GM18870 (cell line): ENCODE measurements around the gene ZNF552.
"Not testable (repeated sequence)": the region's sequence is repeated elsewhere in the genome, so short reads cannot be mapped to it uniquely, and the experiment has no call there.

Experiments used
- ATAC-seq: cut with Tn5 transposase; IDR thresholded peaks from one replicate; pipeline ENCODE4 v1.9.1; 2021; ENCODE audit warnings: moderate library complexity; ENCODE audit not compliant: unreplicated experiment

ZNF552 gene

DNA sequence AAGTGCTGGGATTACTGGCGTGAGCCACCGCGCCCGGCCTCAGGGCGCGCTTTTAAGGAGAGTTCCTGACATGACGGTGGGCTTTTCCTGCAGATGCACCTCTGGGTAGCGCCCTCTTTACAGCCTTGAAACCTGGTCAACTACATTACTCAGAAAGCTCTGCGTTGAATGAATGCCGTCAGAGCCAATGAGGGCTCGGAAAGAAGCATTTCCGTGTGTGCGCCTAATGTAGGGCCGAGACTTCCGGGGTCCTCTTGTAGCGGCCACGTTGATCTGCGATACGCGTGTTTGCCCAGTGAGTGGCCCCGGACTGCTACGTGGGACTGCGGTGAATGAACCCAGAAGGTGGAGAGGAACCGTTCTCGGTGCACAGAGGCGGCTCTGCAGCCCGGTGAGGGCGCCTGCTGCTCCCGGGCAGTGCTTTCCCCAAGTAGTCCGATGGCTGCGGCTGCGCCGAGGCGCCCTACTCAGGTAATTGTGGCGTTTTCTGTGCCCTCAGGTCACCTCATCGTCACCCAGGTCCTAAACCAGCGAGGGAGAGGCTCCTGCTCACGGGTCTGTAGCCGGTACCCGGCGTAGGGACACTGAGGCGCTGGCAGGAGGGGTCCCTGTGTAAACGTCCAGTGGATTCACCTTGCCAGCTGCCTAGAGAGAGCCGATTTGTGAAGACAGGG lies 4.9 kb upstream of the ZNF552 start:
- ATAC-seq: peak; percentile 70

DNA sequence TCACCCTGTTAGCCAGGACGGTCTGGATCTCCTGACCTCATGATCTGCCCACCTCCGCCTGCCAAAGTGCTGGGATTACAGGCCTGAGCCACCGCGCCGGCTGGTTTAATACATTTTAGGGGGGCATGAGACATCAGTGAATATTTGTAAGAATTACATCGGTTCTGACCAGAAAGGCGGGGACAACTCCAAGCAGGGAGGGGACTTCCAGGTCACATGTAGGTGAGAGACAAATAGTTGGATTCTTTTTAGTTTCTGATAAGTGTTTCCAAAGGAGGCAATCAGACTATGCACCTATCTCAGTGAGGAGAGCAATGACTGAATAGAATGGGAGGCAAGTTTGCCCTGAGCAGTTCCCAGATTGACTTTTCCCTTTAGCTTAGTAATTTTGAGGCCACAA lies 3.7 kb upstream of the ZNF552 start:
- no peak for ATAC-seq

DNA sequence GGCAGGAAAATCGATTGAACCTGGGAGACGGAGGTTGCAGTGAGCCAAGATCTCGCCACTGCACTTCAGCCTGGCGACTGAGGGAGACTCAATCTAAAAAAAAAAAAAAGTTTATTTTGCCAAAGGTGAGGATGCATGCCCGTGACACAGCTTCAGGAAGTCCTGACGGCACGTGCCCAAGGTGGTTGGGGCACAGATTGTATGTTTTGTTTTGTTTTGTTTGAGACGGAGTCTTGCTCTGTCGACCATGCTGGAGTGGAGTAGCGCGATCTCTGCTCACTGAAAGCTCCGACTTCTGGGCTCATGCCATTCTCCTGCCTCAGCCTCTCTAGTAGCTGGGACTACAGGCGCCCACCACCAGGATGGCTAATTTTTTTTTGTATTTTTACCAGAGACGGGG lies 3.3 kb upstream of the ZNF552 start:
- no peak for ATAC-seq

DNA sequence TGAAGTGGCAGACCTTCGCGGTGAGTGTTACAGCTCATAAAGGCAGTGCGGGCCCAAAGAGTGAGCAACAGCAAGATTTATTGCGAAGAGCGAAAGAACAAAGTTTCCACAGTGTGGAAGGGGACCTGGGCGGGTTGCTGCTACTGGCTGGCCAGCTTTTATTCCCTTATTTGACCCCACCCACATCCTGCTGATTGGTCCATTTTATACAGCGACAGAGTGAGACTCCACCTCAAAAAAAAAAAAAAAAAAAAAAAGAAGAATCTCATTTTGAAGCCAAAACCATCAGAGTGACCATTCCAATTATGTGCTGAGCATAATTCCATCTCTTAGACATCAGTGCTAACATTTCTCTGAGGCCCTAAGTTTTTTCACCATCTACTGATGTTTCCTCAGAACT lies 1.9 kb upstream of the ZNF552 start:
- no peak for ATAC-seq

DNA sequence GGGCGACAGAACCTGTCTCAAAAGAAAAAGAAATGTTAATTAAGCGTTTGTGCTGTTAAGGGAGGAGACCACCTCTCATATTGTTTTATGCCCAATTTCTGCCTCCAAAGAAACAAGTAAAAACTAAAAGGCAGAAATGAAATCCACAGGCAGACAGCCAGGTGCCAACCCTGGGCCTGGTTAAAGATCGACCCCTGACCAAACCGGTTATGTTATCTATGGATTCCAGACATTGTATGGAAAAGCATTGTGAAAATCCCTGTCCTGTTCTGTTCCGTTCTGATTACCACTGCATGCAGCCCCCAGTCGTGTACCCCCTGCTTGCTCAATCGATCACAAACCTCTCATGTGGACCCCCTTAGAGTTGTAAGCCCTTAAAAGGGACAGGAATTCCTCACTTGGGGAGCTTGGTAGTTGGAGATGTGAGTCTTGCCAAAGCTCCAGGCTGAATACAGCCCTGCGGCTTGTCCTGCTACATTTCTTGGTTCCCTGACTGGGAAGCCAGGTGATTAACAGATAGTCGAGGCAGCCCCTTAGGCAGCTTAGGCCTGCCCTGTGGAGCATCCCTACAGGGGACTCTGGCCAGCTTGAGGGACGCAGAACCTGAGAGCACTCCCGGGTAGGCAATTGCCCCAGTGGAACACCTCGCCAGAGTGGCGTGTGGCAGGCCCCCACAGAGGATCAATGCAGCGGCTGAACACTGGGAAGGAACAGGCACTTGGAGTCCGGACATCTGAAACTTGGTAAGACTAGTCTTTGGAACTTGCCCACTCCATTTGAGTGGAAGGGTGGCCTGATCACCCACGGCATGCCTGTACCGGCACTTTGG lies 748 bp upstream of the ZNF552 start:
- ATAC-seq: no peak

DNA sequence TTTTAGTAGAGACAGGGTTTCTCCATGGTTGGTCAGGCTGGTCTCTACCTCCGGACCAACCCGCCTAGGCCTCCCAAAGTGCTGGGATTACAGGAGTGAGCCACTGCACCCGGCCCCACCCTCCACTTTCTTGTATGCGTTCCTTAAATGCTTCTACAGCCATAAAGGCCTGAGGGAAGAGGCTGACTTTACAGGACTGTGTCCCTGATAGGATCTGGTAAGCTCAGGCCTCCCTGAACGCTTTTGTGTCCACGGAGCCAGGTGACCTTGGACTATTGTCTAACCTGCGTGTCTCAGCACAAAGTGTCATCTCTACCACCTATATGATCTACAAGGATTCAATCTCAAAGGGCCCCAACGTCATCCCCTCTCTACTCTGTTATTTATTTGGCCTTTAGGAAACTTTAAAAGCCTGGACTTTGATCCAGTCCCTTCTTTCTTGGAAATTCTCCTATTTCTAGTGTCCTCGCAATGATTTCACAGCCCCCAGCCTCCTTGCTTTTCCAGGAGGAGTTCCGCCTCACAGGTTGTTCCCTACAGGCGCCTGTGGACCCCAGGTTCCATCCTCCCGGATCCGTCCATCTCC lies 701 bp downstream of the ZNF552 start:
- ATAC-seq: no peak

DNA sequence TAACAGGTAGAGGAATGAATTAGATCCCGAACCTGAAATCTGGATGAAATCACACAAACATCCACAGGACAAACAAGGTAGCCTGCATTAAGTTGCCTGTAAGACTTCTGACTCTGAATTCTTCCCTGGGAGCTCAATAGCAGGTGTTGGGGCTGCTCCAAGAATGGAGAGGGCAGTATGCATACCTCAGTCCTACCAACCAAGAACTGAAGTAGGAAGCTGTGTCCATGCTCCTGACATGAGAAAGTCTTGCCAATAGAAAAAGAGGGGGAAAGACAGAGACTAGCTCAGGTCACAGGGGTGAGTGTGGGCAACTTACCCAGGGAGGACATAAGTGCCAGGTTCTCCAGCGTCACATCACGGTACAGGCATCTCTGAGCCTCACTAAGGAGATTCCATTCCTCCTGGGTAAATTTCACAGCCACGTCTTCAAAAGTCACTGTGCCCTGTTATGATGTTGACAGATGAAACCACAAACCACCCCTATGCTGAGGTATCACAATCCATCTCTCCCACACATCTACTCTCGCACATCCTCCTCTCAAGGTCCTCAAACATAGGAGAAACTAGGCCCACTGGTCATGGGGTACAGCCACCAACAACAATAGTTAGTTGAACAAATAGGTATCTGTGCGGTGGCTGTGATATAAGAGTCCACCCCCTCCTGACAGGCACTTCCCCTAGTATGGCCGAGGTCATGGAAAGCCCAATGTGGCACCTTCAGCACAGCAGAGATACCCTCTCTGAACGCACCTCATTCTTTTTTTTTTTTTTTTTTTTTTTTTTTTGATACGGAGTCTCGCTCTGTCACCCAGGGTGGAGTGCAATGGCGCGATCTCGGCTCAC lies 1.5 kb downstream of the ZNF552 start:
- ATAC-seq: not testable (repeated sequence)

DNA sequence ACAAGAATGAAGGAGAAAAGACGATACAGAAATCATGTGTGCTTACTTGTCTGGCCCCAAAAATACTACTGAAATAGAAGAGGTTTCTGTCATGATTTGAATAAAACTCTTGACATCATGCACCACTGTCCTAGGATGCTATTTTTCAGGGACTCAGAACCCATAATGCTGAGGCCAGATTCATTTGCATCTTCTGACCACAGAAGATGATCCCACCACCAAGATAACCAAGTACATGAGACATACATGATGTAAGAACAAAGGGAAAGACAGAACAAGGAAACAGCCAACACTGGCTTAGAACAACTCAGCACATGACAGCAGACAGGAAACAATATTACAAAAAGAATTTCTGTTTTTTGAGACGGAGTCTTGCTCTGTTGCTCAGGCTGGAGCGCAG lies 2.5 kb downstream of the ZNF552 start:
- no peak for ATAC-seq

DNA sequence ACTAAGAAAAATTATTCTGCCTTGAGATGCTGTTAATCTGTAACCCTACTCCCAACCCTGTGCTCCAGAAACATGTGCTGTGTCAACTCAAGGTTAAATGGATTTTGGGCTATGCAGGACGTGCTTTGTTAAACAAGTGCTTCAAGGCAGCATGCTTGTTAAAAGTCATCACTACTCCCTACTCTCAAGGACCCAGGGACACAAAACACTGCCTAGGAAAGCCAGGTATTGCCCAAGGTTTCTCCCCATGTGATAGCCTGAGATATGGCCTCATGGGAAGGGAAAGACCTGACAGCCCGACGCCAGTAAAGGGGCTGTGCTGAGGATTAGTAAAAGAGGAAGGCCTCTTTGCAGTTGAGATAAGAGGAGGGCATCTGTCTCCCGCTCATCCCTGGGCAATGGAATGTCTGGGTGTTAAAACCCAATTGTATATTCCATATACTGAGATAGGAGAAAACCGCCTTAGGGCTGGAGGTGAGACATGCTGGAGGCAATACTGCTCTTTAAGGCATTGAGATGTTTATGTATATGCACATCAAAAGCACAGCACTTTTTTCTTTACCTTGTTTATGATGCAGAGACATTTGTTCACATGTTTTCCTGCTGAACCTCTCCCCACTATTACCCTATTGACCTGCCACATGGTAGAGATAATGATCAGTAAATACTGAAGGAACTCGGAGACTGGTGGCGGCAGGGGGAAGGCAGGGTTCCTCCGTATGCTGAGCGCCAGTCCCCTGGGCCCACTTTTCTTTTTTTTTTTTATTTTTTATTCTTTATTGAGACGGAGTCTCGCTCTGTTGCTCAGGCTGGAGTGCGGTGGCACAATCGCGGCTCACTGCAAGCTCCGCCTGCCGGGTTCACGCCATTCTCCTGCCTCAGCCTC lies 4.1 kb downstream of the ZNF552 start:
- not testable (repeated sequence) for ATAC-seq

DNA sequence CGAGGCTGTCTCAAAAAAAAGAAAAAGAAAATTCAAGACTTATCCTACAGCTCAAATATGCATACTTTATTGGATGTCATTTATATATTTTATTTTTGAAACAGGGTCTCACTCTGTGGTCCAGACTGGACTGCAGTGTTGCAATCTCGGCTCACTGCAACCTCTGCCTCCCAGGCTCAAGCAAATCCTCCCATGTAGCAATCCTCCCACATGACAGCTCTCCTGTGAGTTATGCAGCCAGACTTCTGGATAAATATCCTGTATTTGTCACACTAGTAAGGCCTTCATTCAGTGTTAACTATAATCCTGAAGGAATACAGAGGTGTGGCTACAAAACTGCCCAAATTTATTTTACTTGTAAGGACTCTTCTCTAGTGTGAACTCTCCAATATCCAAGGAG lies 7.2 kb downstream of the ZNF552 start:
- ATAC-seq: no peak

DNA sequence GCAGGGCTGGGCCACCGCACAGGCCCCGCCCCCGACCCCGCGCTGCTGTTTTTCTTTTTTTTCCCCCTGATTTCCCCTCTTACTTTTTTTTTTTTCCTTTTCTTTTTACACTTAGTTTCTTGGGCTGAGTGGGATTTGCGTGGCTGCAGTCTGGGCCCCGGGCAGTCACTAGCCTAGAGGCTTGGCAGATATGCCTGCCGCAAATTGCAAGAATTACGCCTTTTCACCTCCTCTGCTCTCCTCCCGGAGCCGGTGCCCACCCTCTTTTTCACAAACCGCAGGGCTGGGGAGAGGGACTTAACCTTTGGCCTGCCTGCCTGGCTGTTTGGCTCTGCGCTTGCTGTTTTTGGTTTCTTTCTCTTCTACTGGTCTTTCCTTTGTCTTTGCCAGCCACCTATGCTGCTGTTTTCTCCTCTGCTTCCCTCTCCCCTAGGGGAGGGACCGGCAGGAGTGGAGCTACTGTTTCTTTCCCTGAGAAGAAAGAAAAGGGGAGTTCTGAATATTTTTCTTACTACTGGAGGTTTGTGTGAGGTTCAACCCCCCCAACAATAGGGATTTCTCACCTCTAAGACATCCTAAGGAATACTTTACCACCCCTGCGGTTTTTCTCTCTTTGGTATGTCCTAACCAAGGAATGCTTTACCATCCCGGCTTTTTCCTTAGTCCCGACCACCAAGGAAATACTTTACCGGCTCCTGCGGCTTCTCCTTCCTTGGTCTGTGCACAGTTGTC lies 11.0 kb downstream of the ZNF552 start:
- no peak for ATAC-seq

DNA sequence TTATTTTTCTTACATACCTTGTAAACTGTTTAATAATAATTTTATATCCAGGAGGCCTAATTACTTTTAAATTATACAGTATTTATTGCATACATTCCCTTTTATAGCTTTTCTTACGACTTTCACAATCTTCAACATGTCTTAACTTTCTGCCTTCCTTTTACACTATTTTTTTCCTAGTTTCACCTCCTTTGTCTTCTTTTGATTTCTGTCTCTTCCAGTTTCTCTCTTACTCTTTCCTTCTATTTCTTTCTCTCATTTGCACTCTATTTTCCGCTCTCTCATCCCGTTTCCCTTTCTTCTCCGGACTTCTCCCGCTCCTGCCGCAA lies 11.5 kb downstream of the ZNF552 start:
- ATAC-seq: no peak

DNA sequence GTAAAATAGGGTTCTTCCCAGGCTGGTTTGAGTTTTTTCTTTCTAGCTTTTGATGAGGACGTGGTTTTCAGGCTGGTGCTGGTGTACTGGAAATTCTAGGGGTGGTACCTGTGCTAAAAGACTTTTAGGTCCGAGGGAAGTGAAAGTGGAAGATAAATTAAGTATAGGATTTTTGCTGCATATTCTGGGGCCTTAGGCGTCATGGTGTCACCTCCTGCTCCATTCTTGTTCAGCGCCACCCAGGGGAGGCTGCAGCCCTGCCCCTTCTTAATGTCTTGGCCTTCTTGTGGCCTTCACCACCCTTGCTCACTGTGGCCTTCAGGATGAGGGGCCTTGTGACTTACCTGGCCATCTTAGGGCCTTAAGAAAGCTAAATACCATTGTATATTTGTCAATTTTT lies 12.4 kb downstream of the ZNF552 start:
- ATAC-seq: no peak

DNA sequence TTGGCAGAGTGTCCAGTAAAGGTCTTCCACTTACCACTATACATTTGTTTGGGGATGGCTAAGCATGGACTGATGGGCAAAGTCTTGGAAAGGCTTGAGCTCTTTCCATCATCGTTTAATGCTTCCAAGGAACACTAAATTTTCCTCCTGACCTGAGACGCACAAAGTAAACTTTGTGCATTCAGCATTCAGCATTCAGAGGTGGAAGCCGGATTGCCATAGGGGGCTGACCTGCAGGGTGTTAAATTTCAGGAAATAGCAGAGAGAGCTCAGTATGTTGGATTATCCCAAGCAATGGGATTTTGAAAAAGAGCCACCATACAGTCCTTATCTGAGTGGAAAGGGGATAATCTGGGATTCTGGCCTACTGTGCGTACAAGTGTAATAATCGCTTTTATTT lies 14.0 kb downstream of the ZNF552 start:
- no peak for ATAC-seq

DNA sequence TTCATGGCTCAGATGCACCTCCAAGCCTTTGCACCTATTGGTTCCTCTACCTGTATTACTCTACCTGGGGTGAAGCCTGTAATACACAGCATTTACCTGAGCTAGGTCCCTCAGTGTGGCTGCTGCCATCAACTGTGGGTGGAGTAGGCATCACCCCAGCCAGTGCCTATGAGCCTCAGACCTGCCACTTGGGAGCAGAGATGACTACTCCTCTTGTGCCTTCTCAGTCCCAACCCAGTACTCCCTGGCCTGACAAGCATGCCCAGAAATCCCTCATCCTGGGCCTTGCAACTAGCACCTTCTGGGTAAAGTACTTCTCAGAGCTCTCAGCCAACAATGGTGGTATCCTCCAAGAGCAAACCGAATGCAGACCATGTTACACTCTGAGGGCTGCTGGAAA lies 18.1 kb downstream of the ZNF552 start:
- not testable (repeated sequence) for ATAC-seq

DNA sequence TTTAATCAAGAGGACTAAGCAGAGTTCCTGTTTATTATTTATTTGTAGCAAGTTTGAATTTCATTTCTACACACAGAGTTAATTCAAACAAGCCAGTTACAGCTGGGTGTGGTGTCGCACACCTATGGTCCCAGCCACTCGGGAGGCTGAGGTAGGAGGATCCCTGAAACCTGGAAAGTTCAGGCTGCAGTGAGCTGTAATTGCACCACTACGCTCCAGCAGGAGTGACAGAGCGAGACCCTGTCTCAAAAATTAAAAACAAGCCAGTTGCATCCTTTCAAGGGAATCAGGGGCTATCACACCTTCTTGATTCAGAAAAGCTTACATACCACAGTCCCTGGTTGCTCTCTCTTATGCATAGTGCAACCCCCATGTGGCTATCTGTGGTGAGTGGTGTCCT lies 25.4 kb downstream of the ZNF552 start:
- ATAC-seq: no peak

DNA sequence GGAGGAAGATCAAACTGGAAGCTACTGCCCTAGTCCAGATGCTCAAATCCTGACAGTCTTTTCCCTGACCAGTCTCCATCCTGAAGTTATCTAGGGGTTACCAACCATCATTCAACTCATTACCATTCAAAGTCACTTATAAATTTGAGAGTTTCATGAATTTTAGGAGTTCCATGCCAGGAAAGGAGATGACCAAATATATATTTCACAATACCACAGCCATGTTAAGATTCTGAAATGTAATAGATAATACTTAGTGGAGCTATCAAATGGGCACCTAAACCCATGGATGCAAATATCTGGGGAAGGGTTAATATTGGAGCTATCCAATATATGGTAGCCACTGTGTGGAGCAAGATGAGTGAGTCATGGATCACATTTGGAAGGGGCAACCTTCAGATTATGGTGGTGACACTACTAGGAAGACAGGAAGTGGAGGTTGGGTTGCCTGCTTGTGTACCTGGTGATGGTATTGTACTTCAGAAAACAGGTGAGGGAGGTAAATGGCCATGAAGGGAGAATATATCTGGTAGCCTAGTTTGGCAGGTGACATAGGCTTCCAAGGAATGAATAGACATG lies 26.5 kb downstream of the ZNF552 start:
- no peak for ATAC-seq

DNA sequence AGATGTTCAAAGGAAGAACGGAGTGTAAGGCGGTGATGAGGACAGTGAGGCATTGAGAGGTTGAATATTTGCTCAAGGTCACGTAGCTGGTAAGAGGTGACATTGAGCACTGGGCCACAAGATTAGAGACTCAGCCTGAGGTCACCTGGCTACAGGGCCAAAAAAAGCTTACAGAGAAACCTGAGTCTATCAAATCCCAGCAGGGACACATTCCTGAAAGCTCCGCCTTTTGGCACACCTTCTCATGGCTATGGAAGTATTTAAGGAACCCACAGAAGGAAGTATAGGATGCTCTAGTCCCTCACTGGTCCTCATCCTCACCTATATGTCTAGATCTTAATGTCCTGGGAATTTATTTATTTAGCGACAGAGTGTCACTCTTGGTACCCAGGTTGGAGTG lies 27.8 kb downstream of the ZNF552 start:
- no peak for ATAC-seq

DNA sequence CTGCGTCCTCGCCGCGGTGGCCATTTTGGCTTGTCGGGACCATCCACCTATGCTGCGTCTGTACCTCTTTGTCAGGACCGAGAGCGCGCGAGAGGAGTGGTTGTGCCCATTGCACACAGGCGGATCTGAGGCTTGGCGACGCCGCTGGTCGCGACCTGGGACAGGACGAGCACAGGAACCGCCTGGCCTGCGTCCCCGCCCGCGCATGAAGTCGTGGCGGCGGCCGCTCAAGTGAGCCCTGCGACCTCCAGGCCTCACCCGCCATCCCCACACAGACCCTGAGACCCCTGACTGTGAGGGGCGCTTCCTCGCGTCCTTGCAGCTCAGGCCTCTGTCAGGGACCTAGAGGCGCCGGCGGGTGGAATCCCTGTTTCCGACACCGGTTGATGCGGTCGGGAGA lies 28.4 kb downstream of the ZNF552 start:
- ATAC-seq: no peak
